KBM-7 (cell line): ENCODE results near the gene DIMT1.

Experiments
- DNase-seq: peaks from one replicate; pipeline ENCODE4 v3.0.0-alpha.2; 2015
- in situ Hi-C: fragments of 300-500 bp; cut with MboI; formaldehyde crosslinking; loops from 2 replicates; pipeline ENCODE4 v1.14.3; 2020; ENCODE audit warnings: low sequenced_read_pairs, low pct_unique_long_range_greater_than_20kb, mixed read lengths

DIMT1 gene

GRCh38 chr5:62373382-62373781 is 30.3 kb downstream of the DIMT1 start:
- in situ Hi-C loops = no loop called here

DNA sequence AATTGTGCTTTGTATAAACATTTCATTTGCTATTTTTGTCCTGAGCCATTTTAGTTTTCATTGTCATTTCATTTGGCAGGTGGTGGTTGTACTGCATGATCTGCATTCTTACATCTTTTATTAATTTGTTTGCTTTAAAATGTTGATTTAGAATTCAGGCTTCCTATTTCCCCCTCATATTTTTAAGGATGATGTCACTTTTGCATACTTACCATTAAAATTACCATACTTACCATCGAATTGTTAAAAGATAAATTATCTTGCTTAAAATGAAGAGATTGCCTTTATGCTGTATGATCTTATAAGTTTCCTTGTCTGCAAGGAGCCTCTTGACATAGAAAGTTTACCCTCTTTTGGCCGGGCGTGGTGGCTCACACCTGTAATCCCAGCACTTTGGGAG is 31.1 kb downstream of the DIMT1 start:
- DNase-seq = no peak
- in situ Hi-C loops = no loop called here

More at GRCh38 chr5:62373382-62373781, 30.3 kb downstream of the DIMT1 start:
- no peak for DNase-seq

DNA sequence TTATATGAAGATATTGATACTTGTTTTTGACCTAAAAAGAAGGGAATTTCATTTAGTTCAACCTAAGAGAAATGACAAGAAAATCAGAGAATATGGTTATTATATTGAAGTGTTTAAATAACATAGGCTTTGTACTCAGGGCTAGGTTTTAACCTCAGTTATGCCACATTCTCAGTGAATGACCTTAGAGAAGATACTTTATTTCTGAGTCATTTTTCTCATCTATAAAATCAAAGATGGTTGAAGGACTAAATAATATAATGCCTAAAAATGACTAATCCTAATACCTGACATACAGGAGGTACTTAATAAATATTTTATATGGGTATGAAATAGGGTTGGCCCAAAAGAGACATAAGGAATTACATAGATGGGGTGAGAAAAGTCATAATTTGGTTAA is 32.3 kb downstream of the DIMT1 start:
- in situ Hi-C loops = no loop called here
- DNase-seq = no peak

- in situ Hi-C loops = no loop called here
- peak; percentile 8 for DNase-seq
These were observed 34.7 kb downstream of the DIMT1 start for GRCh38 chr5:62369039-62369438.

GRCh38 chr5:62362701-62363100 is 41.0 kb downstream of the DIMT1 start:
- in situ Hi-C loops = no loop called here
- no peak for DNase-seq

DNA sequence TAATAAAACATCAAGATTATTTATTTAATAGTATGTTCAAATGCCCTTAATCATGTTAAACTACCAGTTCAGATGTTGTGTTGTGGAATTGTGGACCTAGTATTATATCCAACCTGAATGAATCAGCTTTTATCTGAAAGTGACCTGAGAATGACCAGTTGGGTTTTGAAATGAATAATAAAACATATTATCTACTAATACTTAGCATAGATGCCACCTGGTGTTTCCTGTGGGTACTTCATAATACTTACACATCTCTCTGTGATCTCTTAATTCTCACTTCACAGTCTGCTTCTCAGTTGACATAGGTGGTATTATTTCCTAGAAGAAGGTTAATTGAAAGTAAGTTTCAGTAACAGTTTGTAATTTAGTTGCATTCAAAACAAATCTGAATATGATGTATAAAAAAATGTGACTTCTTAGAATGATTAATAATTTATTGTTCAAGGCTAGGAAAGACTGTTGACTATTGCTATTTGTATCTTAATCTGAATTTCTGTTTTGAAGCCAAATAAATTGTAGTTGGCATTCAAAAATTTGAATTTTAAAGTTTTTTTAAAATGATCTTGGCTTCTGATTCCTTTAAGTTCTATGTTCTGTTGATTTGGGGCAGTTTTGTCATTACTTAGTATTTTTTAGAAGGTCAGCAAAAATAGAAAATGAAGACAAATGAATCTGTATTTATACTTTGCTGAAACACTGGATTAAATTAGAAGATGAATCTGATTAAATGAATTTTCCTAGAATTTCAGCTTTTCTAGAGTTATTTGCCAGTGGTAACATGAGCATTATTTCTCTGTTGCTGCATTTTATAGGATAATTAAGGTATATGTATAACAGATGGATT is 49.5 kb downstream of the DIMT1 start:
- peak; percentile 43 for DNase-seq
- in situ Hi-C loops = no loop called here

DNA sequence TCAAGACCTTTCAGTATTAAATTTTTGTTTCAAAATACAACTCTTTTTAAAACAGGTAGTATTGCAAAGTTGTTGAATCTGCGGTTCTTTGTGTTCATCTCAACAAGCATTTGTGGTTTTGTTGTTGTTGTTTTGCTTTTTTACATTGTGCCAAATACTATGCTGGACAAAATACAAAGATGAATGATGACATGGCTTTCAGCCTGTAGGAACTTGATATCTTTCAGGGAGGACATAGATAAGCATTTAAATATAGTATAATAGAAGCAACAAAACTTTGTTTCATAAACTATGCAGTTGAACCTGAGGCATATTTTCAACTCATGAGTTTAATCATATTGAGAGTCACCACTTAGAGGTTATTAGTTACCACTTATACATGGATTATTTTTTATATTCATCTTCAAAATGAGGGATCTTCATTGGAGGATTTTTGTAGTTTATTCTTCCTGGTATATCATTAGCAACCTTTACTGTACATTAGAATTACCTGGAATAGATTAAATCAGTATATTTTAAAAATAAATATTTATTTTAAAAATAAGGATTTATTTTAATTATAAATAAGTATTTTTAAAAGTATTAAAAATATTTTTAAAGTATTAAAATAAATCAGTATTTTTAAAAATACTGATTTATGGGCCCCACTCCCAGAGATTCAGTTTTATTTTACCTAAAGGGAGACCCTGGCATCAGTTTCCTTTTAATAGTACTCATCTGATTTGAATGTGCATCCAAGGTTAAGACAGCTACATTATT is 54.8 kb downstream of the DIMT1 start:
- in situ Hi-C loops = no loop called here
- no peak for DNase-seq

- in situ Hi-C loops = no loop called here
- no peak for DNase-seq
These were observed 55.8 kb downstream of the DIMT1 start for GRCh38 chr5:62347928-62348327.

DNA sequence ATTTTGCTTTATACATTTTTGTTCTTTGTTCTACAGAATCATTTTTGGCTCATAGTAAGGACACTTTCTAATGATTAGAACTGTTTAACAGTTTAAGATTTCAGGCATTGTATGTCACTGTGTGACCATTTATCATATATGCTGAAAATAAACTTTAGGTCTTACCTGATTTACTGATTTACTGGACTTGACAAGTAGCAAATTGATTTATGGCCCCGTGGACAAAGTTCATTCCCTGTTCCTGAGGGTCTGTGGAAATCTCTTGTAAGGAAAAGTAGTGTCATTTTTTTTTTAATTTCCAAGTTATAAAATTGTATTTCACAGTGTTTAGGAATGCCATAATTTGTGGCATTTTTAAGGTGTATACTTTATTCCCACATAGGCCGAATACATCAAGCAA is 57.0 kb downstream of the DIMT1 start:
- no peak for DNase-seq
- in situ Hi-C loops = no loop called here

DNA sequence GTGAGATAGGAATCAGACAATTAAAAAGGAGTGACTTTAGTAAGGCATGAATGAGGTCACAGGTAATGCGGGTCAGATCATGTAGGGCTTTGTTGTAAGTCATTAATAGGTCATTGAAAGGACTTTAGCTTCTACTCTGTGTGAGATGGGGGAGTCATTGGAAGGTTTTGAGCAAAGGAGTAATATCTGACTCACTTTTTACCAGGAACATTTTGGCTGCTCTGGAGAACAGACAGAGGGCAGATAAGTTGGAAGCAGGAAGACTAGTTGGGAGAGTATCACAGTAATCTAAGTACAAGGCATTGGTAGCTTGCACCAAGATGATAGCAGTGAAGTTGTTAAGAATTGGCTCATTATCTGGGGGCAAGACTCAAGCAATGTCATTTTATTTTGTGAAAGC is 60.3 kb downstream of the DIMT1 start:
- no peak for DNase-seq
- in situ Hi-C loops = no loop called here

GRCh38 chr5:62342476-62342837 is 61.2 kb downstream of the DIMT1 start:
- no peak for DNase-seq
- in situ Hi-C loops = no loop called here

DNA sequence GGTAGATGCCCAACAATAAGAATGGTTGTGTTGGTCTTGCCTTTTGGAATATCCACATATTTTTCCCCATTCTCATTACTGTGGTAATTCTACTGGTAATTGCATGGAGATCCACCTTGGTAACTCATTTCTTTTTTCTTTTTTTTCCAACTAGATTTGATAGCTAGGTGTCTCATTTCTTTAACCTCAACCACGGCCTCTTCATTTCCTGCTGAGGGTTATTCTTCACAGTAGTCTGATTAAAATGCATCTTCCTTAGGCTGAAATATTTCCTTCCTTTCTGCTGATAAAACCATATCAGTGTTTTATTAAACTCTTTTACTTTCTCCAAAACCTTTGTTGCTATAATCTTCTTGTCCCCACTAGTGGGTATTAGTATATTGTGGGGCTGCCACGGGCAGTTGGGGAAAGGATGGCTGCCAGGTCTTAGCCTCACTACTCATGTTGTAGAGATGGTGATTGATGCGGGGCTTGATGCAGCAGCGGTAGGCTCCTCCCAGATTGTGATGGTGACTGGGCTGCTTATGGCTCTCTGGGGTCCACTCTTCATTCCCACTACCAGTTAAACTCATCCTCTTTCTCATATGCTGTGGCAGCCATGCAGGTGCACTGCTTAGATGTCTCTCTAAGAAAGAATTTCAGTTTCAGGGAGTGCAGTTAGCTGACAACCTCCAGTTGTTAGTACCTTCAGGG is 61.8 kb downstream of the DIMT1 start:
- no peak for DNase-seq
- in situ Hi-C loops = no loop called here

DNA sequence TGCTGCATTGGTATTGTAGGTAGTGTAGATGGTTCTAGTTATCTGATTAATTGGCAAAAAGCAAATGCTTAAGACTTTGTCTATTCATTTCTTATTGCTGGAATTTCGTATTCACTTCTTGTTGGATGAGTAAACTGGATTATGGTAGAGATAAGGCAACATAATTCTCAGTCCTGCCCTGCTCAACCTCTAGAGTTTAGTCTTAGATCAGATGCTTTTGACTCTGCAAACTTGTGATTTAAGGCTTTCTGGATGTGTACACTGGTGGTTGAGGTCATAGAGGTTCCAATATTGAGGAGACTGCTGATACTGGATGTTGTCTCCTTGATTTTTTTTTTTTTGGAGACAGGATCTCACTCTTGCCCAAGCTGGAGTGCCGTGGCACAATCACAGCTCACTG is 62.7 kb downstream of the DIMT1 start:
- DNase-seq = no peak
- in situ Hi-C loops = no loop called here

DNA sequence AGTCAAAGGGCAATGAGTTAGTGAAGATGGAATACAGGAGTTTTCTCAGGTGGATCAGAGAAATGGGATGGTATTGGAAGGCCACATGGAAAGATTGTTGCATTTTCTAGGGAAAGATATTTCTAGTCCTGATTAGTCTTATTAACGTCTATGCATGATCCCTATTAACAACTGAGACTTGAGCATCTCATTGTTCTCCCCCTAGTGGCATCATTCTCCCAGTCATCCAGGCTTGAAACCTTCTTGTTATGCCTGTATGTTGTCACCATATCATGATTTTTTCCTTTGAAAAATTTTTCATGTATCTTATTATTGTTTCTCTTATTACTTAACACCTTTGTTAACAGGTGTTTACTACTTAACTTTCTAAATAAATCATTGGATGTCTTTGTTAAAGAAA is 63.3 kb downstream of the DIMT1 start:
- in situ Hi-C loops = no loop called here
- DNase-seq = no peak
